K562 (cell line): ENCODE results near the gene TRPM6. TPM values are rescaled to one million over a fixed set of nuclear protein-coding genes. Genes with fewer than 3 reads are reported as not detected.

Experiments
- ARID3A ChIP-seq: IDR thresholded peaks from 2 replicates; pipeline ENCODE4 v1.6.1; 2012; ENCODE audit warnings: low read depth, low read length, improper control_type of control experiment, borderline replicate concordance
- CHD1 ChIP-seq: fragments of 200-600 bp; sonication (generic); IDR thresholded peaks from one replicate; pipeline ENCODE4 v1.6.1; 2012; ENCODE audit warnings: mild to moderate bottlenecking, moderate library complexity, low read length, inconsistent platforms
- ETS1 ChIP-seq: conservative IDR thresholded peaks from 2 replicates; pipeline ENCODE4 v1.6.1; 2011; ENCODE audit warnings: low read depth, mild to moderate bottlenecking, low read length; ENCODE audit not compliant: control insufficient read depth
- SMAD3 ChIP-seq: fragments of 450-650 bp; formaldehyde crosslinking; conservative IDR thresholded peaks from 2 replicates; pipeline ENCODE4 v1.4.0; 2020; ENCODE audit warnings: mild to moderate bottlenecking
- TARDBP ChIP-seq: fragments of 450-650 bp; IDR thresholded peaks from 2 replicates; pipeline ENCODE4 v1.6.1; 2016
- THRAP3 ChIP-seq: fragments of 450-650 bp; IDR thresholded peaks from 2 replicates; pipeline ENCODE4 v1.6.1; 2016; ENCODE audit warnings: mild to moderate bottlenecking, inconsistent platforms, borderline replicate concordance
- ZNF696 ChIP-seq: fragments of 250-450 bp; sonication (Bioruptor Pico); conservative IDR thresholded peaks from 2 replicates; pipeline ENCODE4 v1.4.0; 2020; ENCODE audit warnings: mild to moderate bottlenecking, moderate library complexity
- polyA plus RNA-seq, 8 experiments: library from polyadenylated mRNA; depleted of rRNA in 4 of 8; stranded (reverse) in 5 of 8; unstranded in 3 of 8; fragments of >200 nt; fragmentation: Nextera tagmentation in 2 of 8; fragmentation: Illumina TruSeq in 1 of 8; extraction: Ambion mirVana in 2 of 8; extraction: Trizol in 1 of 8; gene quantifications; 2 replicates each; pipeline versions ENCODE4 v1.2.1 to v1.2.3, GENCODE V29; 2011 to 2014; ENCODE audit warnings: inconsistent platforms in 1 of 8, missing spikeins in 1 of 8
- total RNA-seq, 7 experiments: library from RNA; depleted of rRNA in 6 of 7; stranded (reverse); fragments of >200 nt in 6 of 7; fragmentation: Illumina TruSeq in 2 of 7; extraction: Trizol in 2 of 7; gene quantifications; 2 replicates each; pipeline versions ENCODE4 v1.2.1 to v1.2.3, GENCODE V29; 2011 to 2021; ENCODE audit warnings: low replicate concordance in 1 of 7
- TF ChIP-seq, protein P1 (sequence below), 2 experiments: fragments of 450-650 bp in 1 of 2; sonication (generic) in 1 of 2; formaldehyde crosslinking in 1 of 2; IDR thresholded peaks in 1 of 2; conservative IDR thresholded peaks in 1 of 2; 2 replicates each; pipeline versions ENCODE4 v1.6.1 to v1.8.1; 2016 to 2023; ENCODE audit warnings: mild to moderate bottlenecking in 2 of 2, moderate library complexity in 2 of 2, inconsistent platforms in 1 of 2, missing genetic modification reagents in 1 of 2

The TRPM6 gene
- total and polyA plus RNA-seq, 9 of the 15 experiments (the other 6 are each of a cell fraction or from before 2014, with no cell fraction given), result 0.03 to 0.16 (median 0.09) TPM

DNA sequence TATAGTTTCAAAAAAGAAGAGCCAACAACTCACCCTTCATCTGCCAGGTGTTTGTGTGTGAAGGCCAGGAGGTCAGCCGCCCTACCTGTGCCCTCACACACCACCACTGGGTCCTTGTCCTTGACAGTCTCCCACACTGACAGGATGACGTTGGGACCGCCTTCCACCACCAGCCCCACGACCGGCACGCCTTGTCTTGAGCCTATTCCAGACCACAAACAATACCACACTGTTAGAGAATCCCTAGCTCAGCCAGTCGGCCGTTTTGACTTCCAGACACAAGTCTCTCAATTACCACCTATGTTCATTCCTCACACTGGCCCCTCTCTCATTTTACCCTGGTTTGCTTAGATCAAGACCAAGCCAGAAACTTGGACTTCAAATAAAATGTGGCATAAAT is 66.1 kb downstream of the TRPM6 start (continued):
- TF ChIP-seq, protein P1, sequence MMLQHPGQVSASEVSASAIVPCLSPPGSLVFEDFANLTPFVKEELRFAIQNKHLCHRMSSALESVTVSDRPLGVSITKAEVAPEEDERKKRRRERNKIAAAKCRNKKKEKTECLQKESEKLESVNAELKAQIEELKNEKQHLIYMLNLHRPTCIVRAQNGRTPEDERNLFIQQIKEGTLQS (IDR thresholded peaks at IDR 0.05), result no peak
- TF ChIP-seq, protein P1 (CRISPR knock-in tag; conservative IDR thresholded peaks at IDR 0.05), result no peak
- TF ChIP-seq CHD1, result no peak
- no peak for TF ChIP-seq TARDBP
- no peak for TF ChIP-seq SMAD3
- no peak for TF ChIP-seq ZNF696 (CRISPR knock-in tag)
- TF ChIP-seq ETS1, result no peak
- TF ChIP-seq THRAP3, result no peak
- no peak for TF ChIP-seq ARID3A
